Measurements from ENCODE around the gene SEH1L.
A peak's percentile ranks its signal among the peaks of the same experiment; 100 is the strongest.

SEH1L gene

DNA sequence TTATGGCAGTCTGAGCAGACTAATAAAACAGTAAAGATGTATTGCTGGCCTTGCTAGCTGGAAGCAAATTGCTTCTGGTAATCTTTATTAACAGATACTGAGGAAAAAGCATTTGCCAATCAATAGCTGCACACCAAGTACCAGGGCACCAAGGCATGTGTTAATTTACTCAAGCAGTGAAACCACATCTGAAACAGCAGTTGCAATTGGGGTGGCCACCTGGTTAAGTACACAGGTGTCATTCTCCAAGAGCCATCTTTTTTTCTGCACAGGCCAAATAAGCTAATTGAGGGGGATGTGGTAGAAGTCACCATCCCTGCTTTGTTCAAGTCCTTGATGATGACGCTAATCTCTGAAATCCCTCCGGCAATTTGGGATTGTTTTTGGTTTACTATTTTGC lies 8.6 kb upstream of the SEH1L start:
- TF ChIP-seq, protein P1, sequence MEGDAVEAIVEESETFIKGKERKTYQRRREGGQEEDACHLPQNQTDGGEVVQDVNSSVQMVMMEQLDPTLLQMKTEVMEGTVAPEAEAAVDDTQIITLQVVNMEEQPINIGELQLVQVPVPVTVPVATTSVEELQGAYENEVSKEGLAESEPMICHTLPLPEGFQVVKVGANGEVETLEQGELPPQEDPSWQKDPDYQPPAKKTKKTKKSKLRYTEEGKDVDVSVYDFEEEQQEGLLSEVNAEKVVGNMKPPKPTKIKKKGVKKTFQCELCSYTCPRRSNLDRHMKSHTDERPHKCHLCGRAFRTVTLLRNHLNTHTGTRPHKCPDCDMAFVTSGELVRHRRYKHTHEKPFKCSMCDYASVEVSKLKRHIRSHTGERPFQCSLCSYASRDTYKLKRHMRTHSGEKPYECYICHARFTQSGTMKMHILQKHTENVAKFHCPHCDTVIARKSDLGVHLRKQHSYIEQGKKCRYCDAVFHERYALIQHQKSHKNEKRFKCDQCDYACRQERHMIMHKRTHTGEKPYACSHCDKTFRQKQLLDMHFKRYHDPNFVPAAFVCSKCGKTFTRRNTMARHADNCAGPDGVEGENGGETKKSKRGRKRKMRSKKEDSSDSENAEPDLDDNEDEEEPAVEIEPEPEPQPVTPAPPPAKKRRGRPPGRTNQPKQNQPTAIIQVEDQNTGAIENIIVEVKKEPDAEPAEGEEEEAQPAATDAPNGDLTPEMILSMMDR (IDR thresholded peaks at IDR 0.05; ENCODE audit: control insufficient read depth, insufficient read depth, low read depth, low read length, missing control alignments): no peak
- DNase-seq (ENCODE audit: low read depth): no peak
- no peak overlapping the region for H3K4me3 ChIP-seq (ENCODE audit: control insufficient read depth, low read depth, low read length)

GRCh38 chr18:12943215-12943614 lies 4.6 kb upstream of the SEH1L start:
- DNase-seq (ENCODE audit: low read depth): no peak
- TF ChIP-seq, protein P1 (IDR thresholded peaks at IDR 0.05; ENCODE audit: control insufficient read depth, insufficient read depth, low read depth, low read length, missing control alignments): no peak
- no peak overlapping the region for H3K4me3 ChIP-seq (ENCODE audit: control insufficient read depth, low read depth, low read length)

DNA sequence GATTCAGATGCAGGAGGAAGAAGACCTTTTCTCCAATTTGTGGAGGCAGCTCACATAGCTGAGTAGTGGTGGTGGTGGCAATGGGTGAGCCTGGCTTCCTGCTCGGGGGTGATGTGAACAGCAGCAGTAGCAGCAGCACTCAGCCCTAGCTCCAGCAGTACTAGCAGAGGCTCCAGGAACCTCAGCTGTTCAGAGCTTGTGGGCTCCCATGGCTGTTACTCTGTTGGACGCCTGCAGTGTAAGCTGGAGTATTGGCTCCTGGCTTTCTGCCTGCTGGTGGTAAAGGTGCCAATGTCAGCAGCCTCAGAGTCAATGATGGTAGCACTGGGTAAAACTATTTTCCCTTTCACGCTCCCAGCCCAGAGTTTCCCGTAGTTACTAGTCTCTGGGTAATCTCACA lies 3.1 kb upstream of the SEH1L start:
- no peak overlapping the region for H3K4me3 ChIP-seq (ENCODE audit: control insufficient read depth, low read depth, low read length)
- DNase-seq (ENCODE audit: low read depth): no peak
- TF ChIP-seq, protein P1 (IDR thresholded peaks at IDR 0.05; ENCODE audit: control insufficient read depth, insufficient read depth, low read depth, low read length, missing control alignments): no peak

DNA sequence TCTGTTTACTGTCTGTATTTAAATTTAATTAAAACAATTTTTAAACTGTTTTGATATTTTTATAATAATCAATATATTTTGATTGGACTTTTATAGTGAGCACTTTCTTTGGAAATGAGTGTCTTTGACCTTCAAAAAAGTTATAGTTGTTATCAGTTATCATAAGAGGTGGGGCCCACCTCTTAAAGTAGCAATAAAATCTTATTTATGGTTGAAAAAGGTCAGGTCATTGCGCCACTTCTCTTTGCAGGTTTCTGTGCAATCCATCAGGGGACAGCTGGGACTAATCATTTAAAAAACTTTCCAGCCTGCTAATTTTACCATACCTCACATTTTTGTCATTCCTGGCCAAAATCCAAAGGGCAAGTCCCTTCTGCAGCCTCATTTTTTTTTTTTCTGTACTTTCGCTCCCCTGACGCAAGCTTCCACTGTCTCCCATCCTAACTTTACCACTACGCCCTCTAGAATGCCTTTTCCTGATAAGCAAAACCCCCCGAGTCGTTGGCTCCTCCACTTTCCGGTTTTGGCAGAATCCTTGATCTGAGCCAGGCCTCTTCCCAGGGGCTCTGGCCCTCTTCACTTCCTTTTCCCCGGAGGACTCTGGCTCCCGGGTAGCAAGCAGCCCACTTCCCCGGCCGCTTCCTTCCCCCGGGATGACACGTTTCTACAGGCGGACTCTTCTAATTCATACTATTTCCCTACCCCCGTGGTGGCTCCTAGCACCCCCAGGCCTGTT lies 1.1 kb upstream of the SEH1L start:
- peak; percentile 94 for DNase-seq (ENCODE audit: low read depth)
- H3K4me3 ChIP-seq (ENCODE audit: control insufficient read depth, low read depth, low read length): peak overlapping the region; percentile 100
- TF ChIP-seq, protein P1 (IDR thresholded peaks at IDR 0.05; ENCODE audit: control insufficient read depth, insufficient read depth, low read depth, low read length, missing control alignments): peak; percentile 8

DNA sequence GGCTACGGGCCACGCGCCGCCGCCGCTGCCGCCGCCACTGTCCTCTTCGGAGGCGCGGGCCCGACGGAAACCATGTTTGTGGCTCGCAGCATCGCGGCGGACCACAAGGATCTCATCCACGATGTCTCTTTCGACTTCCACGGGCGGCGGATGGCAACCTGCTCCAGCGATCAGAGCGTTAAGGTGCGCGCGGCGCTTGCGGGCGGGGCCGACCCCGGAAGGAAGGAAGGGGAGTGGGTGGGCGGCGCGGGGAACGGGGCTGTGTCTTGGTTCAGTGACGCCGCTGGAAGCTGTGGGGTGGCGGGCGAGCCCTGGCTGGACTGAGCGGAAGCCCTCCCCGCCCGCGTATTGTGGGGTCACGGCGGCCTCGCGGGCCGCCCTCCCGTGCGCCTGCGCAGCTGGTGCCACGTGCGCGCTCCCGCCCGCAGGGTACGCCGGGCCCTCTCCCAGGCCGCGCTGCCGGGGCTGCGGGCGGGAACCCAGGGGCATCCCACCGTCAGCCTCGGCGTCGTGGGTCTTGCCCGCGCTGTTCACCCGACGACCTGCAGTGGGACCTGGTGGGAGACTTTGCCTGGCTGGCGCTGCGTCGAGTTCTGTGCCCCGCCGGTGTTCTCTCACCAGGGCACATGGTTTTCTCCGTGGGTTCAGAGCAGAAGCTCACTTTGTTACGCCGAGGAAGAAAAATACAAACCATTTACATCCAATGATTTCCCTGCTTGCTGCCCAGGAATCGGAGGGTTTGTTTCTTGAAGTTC lies 416 bp downstream of the SEH1L start:
- DNase-seq (ENCODE audit: low read depth): peak; percentile 61
- TF ChIP-seq, protein P1 (IDR thresholded peaks at IDR 0.05; ENCODE audit: control insufficient read depth, insufficient read depth, low read depth, low read length, missing control alignments): no peak
- H3K4me3 ChIP-seq (ENCODE audit: control insufficient read depth, low read depth, low read length): peak overlapping the region; percentile 80

GRCh38 chr18:12958478-12958877 lies 10.7 kb downstream of the SEH1L start:
- no peak for DNase-seq (ENCODE audit: low read depth)
- H3K4me3 ChIP-seq (ENCODE audit: control insufficient read depth, low read depth, low read length): no peak overlapping the region
- TF ChIP-seq, protein P1 (IDR thresholded peaks at IDR 0.05; ENCODE audit: control insufficient read depth, insufficient read depth, low read depth, low read length, missing control alignments): no peak

Measured in AG09309 (cell line).